HG02884 (cell line): ENCODE measurements around the gene HDDC3.

ENCODE experiments used
- ATAC-seq: cut with Tn5 transposase; IDR thresholded peaks from one replicate; pipeline ENCODE4 v1.9.1; 2021; ENCODE audit warnings: mild to moderate bottlenecking, moderate library complexity; ENCODE audit not compliant: unreplicated experiment

HDDC3 gene

GRCh38 chr15:90895571-90896117 is 36.7 kb downstream of the HDDC3 start:
- no peak for ATAC-seq

GRCh38 chr15:90893175-90894090 is 38.9 kb downstream of the HDDC3 start:
- ATAC-seq: no peak

- ATAC-seq: no peak
These were observed 39.7 kb downstream of the HDDC3 start for GRCh38 chr15:90892498-90893174.

DNA sequence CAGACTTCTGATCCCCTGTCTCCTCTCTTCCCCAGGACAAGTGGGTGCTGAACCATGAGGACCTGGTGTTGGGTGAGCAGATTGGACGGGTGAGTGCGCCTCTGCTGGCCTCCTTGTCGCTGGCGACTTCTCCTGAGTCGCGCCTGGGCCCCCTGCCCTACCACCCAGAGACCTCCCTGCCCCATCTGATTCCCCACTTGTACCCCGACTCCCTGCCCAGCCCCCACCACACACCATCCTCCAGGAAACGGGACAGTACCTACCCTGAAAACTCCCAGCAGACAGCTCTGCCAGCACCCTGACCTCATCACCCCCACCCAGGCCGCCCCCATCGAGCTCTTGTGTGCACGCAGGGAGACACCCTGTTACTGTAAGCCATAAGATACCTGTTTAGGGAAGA is 40.3 kb downstream of the HDDC3 start:
- ATAC-seq: no peak

DNA sequence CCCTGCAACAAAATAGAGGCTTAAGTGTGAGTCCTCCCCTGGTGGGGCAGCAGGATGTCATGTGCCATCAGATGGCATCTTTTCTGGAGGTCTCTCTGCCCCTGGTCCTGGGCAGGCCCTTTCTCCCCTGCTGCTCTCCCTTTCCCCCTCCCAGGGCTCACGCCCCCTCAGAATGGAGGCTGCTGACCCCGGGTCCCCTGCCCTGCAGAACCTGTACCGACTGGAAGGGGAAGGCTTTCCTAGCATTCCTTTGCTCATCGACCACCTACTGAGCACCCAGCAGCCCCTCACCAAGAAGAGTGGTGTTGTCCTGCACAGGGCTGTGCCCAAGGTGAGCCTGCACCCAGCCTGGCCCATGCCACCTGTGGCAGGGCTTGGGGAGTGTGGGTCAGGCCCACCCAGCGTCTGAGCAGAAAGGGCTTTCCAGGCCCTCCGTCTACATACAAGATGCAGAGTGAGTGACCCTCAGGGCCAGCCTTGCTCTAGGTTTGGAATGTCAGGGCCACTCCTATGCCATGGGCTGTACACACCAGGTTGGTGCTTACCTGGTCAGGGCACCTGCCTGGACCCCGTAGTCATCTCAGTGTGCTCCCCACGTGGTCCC is 40.9 kb downstream of the HDDC3 start:
- ATAC-seq: no peak

DNA sequence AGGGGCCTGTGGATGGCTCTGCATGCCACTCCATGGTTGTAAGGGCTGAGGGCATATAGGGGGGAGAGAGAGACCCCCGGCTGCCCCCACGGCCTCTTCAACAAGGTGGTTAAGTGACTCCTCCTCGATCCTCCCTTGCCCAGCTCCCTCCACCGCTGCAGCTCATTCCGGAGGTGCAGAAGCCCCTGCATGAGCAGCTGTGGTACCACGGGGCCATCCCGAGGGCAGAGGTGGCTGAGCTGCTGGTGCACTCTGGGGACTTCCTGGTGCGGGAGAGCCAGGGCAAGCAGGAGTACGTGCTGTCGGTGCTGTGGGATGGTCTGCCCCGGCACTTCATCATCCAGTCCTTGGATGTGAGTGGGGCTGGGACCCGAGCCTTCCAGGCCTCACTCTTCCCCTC is 41.5 kb downstream of the HDDC3 start:
- ATAC-seq: no peak

DNA sequence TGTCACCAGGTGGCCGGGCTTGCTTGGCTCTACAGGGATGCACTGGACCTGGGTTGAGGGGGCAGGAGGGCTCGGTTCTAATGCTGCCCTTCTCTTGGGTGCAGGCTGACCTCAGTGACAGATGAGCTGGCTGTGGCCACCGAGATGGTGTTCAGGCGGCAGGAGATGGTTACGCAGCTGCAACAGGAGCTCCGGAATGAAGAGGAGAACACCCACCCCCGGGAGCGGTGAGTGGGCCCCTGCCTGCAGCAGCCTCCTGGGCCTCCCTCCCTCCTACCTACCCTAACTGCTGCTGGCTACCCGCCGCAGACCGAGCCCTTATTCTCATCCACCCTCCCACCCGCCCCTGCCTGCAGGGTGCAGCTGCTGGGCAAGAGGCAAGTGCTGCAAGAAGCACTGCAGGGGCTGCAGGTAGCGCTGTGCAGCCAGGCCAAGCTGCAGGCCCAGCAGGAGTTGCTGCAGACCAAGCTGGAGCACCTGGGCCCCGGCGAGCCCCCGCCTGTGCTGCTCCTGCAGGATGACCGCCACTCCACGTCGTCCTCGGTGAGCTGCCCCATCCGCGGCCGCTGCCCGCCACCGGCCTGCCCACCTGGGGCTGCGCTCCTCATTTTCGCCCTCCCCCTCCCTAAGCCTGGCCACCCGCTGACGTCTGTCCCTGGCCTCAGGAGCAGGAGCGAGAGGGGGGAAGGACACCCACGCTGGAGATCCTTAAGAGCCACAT is 42.5 kb downstream of the HDDC3 start:
- ATAC-seq: no peak

DNA sequence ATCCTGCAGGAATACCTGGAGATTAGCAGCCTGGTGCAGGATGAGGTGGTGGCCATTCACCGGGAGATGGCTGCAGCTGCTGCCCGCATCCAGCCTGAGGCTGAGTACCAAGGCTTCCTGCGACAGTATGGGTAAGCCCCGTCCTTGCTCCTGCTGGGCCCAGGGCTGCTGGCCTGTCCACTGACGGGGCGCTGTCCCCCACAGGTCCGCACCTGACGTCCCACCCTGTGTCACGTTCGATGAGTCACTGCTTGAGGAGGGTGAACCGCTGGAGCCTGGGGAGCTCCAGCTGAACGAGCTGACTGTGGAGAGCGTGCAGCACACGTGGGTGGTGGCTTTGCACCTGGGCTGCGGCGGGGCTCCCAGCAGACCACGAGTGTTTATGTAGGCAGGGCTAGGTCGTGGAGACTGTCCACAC is 43.0 kb downstream of the HDDC3 start:
- no peak for ATAC-seq

- ATAC-seq: no peak
These were observed 45.3 kb downstream of the HDDC3 start for GRCh38 chr15:90887037-90887481.

DNA sequence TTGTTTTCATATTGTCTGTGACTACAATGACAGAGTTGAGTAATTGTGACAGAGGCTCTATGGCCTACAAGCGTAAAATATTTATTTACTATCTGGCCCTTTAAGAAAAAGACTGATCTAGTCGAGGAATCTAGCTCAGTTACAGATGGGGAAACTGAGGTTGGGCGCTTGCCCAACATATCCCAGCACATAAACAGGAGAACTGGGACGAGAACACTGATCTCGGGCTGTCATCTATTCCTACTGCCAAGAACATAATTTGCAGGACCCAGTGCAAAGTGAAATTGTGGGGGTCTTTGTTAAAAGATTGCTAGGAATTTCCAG is 46.1 kb downstream of the HDDC3 start:
- ATAC-seq: no peak

DNA sequence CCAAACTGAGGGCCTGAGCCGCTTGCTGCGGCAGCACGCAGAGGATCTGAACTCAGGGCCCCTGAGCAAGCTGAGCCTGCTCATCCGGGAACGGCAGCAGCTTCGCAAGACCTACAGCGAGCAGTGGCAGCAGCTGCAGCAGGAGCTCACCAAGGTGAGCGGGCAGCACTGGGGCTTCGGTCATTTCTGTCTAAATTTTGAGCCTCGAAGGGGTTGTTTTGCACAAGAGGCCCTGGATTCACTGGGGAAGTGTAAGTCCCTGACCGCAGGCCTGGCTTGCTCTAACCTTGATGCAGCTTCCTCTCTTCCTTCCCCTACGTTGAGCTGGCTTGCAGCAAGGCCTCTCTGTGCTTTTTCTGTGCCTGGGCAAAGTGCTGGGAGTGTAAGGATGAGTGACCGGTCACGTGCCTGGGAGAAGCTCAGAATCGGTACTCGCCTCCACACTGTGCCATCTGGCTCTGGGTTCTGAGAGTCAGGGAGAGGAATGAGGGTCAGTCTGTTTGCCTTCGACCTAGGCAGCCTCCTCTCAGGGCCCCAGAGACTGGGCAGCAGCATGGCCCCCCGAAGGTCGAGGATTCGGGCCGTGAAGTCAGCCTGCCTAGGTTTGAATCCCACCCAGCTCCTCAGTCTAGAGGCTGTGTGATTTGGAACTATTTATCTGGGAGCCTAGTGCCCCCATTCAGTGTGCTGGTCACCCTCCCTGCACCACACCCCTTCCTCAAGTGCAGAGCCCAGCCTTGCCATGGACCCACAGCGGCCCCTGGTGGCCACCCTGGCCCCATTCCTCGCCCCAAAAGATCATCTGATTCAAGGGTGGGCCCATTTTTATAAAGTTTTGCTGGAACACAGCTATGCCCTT is 46.7 kb downstream of the HDDC3 start:
- ATAC-seq: no peak

DNA sequence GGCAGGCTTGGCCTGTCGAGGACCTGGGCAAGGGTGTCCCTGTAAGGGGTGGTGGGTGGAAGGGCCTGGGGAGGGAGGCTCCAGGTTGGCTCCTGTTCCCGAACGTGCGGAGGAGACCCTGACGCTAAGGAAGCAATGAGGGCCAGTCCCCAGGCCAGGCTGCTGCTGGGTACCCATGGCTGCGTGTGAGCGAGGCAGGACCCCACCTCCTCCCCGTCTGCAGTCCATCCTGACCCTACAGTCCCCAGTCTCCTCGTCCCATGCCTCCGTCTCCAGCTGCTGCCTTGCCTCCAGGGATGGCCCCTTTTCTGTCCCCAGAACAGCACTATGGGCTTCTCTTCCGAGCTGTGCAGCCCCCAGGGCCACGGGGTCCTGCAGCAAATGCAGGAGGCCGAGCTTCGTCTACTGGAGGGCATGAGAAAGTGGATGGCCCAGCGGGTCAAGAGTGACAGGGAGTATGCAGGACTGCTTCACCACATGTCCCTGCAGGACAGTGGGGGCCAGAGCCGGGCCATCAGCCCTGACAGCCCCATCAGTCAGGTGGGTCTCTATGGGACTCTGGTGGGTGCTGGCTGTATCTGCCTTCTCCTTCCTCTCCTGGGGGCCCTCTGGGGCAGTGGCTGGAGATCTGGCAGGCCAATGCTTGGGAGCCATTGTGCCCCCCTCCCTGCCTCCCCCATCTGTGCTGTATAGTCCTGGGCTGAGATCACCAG is 47.5 kb downstream of the HDDC3 start:
- ATAC-seq: no peak

GRCh38 chr15:90883976-90884718 is 48.2 kb downstream of the HDDC3 start, which contains the start of gene FES:
FES (plus strand) TSS chr15:90884504; CDS start chr15:90885046, 542 bp downstream.
- no peak for ATAC-seq

- no peak for ATAC-seq
These were observed 48.8 kb downstream of the HDDC3 start for GRCh38 chr15:90883526-90883975.

DNA sequence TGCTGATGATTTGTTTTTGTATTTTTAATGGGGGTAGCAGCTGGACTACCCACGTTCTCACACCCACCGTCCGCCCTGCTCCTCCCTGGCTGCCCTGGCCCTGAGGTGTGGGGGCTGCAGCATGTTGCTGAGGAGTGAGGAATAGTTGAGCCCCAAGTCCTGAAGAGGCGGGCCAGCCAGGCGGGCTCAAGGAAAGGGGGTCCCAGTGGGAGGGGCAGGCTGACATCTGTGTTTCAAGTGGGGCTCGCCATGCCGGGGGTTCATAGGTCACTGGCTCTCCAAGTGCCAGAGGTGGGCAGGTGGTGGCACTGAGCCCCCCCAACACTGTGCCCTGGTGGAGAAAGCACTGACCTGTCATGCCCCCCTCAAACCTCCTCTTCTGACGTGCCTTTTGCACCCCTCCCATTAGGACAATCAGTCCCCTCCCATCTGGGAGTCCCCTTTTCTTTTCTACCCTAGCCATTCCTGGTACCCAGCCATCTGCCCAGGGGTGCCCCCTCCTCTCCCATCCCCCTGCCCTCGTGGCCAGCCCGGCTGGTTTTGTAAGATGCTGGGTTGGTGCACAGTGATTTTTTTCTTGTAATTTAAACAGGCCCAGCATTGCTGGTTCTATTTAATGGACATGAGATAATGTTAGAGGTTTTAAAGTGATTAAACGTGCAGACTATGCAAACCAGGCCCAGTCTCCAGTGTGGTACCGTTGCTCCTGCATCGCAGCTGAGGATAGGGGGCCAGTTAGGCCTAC is 49.4 kb downstream of the HDDC3 start:
- no peak for ATAC-seq

GRCh38 chr15:90881978-90882721 is 50.2 kb downstream of the HDDC3 start:
- no peak for ATAC-seq
